A549 (cell line): ENCODE data around the gene SEMA3E.

Experiments used
- BHLHE40 ChIP-seq: IDR thresholded peaks from 2 replicates; pipeline ENCODE4 v1.6.1; 2012; ENCODE audit warnings: low read depth, low read length, inconsistent platforms
- CBX8 ChIP-seq: fragments of 200-600 bp; sonication (generic); IDR thresholded peaks from 2 replicates; pipeline ENCODE4 v1.6.1; 2016
- EHMT2 ChIP-seq: fragments of 200-600 bp; sonication (generic); IDR thresholded peaks from 2 replicates; pipeline ENCODE4 v1.6.1; 2016; ENCODE audit warnings: antibody characterized with exemption, low read depth, mild to moderate bottlenecking, moderate library complexity
- EP300 ChIP-seq, 2 experiments: fragments of >200 bp; sonication (Bioruptor Twin); formaldehyde crosslinking; IDR thresholded peaks; 2 replicates in 1 of 2; 3 replicates in 1 of 2; pipeline ENCODE4 v1.6.1; 2016 to 2017
- NFE2L2 ChIP-seq: fragments of 150-350 bp; conservative IDR thresholded peaks from 2 replicates; pipeline ENCODE4 v1.6.1; 2014; ENCODE audit warnings: low read length
- POLR2A ChIP-seq: IDR thresholded peaks from 2 replicates; pipeline ENCODE4 v1.6.1; 2012; ENCODE audit warnings: mild to moderate bottlenecking, low read length
- RCOR1 ChIP-seq: fragments of 150-350 bp; IDR thresholded peaks from 2 replicates; pipeline ENCODE4 v1.6.1; 2014; ENCODE audit warnings: antibody characterized with exemption, low read length, low read depth
- RNF2 ChIP-seq: fragments of 200-600 bp; sonication (generic); IDR thresholded peaks from 2 replicates; pipeline ENCODE4 v1.6.1; 2016; ENCODE audit warnings: low read depth, mild to moderate bottlenecking, antibody characterized with exemption, moderate library complexity, borderline replicate concordance
- TP53 ChIP-seq: fragments of 250-450 bp; sonication (Bioruptor Pico); IDR thresholded peaks from 2 replicates; pipeline ENCODE4 v1.5.0; 2021; ENCODE audit warnings: mild to moderate bottlenecking, moderate library complexity
- TF ChIP-seq, protein P1 (sequence below): fragments of >200 bp; sonication (Bioruptor Twin); formaldehyde crosslinking; IDR thresholded peaks from 3 replicates; pipeline ENCODE4 v1.5.1; 2016
- TF ChIP-seq, protein P2 (sequence below): IDR thresholded peaks from 2 replicates; pipeline ENCODE4 v1.6.1; 2012
- TF ChIP-seq, protein P3 (sequence below): fragments of 200-600 bp; sonication (generic); IDR thresholded peaks from 2 replicates; pipeline ENCODE4 v1.6.1; 2016; ENCODE audit warnings: antibody characterized with exemption, mild to moderate bottlenecking, moderate library complexity

DNA sequence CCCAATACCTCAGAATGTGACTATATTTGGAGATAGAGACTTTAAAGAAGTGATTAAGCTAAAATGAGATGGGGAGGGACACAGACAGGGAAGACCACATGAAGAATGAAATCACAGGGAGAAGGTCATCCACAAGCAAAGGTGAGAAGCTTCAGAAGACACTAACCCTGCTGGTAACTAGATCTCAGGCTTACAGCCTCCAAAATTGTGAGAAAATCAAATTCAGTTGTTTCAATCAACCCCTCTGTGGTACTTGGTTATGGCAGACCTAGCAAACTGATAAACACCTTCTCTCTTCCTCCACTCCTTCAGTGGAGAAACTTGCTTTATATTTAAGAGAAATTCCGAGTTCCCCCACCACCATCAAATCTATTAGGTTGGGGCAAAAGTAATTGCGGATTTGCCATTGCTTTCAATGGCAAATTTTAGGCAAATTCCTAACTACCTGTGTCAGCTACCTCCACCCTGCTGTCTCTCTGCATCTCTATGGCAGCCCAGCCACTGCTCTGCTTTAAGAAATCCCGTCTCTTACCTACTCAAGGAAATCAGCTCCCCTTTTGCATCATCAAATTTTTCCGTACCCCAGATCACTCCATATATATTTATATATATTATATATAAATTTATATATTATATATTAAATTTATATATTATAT is 38.2 kb downstream of the SEMA3E start:
- TF ChIP-seq, protein P1, sequence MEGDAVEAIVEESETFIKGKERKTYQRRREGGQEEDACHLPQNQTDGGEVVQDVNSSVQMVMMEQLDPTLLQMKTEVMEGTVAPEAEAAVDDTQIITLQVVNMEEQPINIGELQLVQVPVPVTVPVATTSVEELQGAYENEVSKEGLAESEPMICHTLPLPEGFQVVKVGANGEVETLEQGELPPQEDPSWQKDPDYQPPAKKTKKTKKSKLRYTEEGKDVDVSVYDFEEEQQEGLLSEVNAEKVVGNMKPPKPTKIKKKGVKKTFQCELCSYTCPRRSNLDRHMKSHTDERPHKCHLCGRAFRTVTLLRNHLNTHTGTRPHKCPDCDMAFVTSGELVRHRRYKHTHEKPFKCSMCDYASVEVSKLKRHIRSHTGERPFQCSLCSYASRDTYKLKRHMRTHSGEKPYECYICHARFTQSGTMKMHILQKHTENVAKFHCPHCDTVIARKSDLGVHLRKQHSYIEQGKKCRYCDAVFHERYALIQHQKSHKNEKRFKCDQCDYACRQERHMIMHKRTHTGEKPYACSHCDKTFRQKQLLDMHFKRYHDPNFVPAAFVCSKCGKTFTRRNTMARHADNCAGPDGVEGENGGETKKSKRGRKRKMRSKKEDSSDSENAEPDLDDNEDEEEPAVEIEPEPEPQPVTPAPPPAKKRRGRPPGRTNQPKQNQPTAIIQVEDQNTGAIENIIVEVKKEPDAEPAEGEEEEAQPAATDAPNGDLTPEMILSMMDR = no peak
- TF ChIP-seq, protein P2, sequence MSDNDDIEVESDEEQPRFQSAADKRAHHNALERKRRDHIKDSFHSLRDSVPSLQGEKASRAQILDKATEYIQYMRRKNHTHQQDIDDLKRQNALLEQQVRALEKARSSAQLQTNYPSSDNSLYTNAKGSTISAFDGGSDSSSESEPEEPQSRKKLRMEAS = no peak
- no peak for TF ChIP-seq EHMT2
- TF ChIP-seq RCOR1 = no peak
- TF ChIP-seq RNF2 = no peak
- TF ChIP-seq TP53 (CRISPR knock-in tag) = no peak
- TF ChIP-seq POLR2A = no peak
- no peak for TF ChIP-seq CBX8
- no peak for TF ChIP-seq NFE2L2
- no peak for TF ChIP-seq BHLHE40
- TF ChIP-seq, protein P3, sequence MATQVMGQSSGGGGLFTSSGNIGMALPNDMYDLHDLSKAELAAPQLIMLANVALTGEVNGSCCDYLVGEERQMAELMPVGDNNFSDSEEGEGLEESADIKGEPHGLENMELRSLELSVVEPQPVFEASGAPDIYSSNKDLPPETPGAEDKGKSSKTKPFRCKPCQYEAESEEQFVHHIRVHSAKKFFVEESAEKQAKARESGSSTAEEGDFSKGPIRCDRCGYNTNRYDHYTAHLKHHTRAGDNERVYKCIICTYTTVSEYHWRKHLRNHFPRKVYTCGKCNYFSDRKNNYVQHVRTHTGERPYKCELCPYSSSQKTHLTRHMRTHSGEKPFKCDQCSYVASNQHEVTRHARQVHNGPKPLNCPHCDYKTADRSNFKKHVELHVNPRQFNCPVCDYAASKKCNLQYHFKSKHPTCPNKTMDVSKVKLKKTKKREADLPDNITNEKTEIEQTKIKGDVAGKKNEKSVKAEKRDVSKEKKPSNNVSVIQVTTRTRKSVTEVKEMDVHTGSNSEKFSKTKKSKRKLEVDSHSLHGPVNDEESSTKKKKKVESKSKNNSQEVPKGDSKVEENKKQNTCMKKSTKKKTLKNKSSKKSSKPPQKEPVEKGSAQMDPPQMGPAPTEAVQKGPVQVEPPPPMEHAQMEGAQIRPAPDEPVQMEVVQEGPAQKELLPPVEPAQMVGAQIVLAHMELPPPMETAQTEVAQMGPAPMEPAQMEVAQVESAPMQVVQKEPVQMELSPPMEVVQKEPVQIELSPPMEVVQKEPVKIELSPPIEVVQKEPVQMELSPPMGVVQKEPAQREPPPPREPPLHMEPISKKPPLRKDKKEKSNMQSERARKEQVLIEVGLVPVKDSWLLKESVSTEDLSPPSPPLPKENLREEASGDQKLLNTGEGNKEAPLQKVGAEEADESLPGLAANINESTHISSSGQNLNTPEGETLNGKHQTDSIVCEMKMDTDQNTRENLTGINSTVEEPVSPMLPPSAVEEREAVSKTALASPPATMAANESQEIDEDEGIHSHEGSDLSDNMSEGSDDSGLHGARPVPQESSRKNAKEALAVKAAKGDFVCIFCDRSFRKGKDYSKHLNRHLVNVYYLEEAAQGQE = no peak
- no peak for TF ChIP-seq EP300 (IDR thresholded peaks at IDR 0.05)
